Liver (tissue), 3 donors: Measurements from ENCODE around the gene RAB4A.

Experiments used
- ATF3 ChIP-seq: IDR thresholded peaks from 2 replicates; pipeline ENCODE4 v1.6.1; 2016; ENCODE audit warnings: antibody characterized with exemption
- EGR1 ChIP-seq, 2 donors: IDR thresholded peaks; 2 replicates each; pipeline ENCODE4 v1.6.1; 2016 to 2018; ENCODE audit warnings: antibody characterized with exemption in 2 of 2, low read depth in 2 of 2
- GABPA ChIP-seq, 2 donors: IDR thresholded peaks in 1 of 2; conservative IDR thresholded peaks in 1 of 2; 2 replicates each; pipeline ENCODE4 v1.6.1; 2016; ENCODE audit warnings: antibody characterized with exemption in 2 of 2, mild to moderate bottlenecking in 1 of 2, moderate library complexity in 1 of 2
- RAD21 ChIP-seq, 2 donors: IDR thresholded peaks; 2 replicates each; pipeline ENCODE4 v1.6.1; 2016; ENCODE audit warnings: antibody characterized with exemption in 2 of 2, mild to moderate bottlenecking in 2 of 2
- REST ChIP-seq: IDR thresholded peaks from 2 replicates; pipeline ENCODE4 v1.6.1; 2016; ENCODE audit warnings: antibody characterized with exemption, mild to moderate bottlenecking
- TAF1 ChIP-seq: conservative IDR thresholded peaks from 2 replicates; pipeline ENCODE4 v1.6.1; 2016; ENCODE audit warnings: antibody characterized with exemption, mild to moderate bottlenecking
- YY1 ChIP-seq: IDR thresholded peaks from 2 replicates; pipeline ENCODE4 v1.6.1; 2016; ENCODE audit warnings: antibody characterized with exemption, mild to moderate bottlenecking
- TF ChIP-seq, protein P1 (sequence below): IDR thresholded peaks from 2 replicates; pipeline ENCODE4 v1.6.1; 2016; ENCODE audit warnings: antibody characterized with exemption
- TF ChIP-seq, protein P2 (sequence below): fragments of 150-350 bp; IDR thresholded peaks from 2 replicates; pipeline ENCODE4 v1.5.1; 2017; ENCODE audit warnings: improper control_type of control experiment, low read depth, low read length; ENCODE audit not compliant: missing input control
- donor health status: healthy.
- donor health status: healthy.

- TF ChIP-seq, protein P1, sequence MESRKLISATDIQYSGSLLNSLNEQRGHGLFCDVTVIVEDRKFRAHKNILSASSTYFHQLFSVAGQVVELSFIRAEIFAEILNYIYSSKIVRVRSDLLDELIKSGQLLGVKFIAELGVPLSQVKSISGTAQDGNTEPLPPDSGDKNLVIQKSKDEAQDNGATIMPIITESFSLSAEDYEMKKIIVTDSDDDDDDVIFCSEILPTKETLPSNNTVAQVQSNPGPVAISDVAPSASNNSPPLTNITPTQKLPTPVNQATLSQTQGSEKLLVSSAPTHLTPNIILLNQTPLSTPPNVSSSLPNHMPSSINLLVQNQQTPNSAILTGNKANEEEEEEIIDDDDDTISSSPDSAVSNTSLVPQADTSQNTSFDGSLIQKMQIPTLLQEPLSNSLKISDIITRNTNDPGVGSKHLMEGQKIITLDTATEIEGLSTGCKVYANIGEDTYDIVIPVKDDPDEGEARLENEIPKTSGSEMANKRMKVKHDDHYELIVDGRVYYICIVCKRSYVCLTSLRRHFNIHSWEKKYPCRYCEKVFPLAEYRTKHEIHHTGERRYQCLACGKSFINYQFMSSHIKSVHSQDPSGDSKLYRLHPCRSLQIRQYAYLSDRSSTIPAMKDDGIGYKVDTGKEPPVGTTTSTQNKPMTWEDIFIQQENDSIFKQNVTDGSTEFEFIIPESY: no peak
- TF ChIP-seq ATF3: no peak
- TF ChIP-seq, protein P2, sequence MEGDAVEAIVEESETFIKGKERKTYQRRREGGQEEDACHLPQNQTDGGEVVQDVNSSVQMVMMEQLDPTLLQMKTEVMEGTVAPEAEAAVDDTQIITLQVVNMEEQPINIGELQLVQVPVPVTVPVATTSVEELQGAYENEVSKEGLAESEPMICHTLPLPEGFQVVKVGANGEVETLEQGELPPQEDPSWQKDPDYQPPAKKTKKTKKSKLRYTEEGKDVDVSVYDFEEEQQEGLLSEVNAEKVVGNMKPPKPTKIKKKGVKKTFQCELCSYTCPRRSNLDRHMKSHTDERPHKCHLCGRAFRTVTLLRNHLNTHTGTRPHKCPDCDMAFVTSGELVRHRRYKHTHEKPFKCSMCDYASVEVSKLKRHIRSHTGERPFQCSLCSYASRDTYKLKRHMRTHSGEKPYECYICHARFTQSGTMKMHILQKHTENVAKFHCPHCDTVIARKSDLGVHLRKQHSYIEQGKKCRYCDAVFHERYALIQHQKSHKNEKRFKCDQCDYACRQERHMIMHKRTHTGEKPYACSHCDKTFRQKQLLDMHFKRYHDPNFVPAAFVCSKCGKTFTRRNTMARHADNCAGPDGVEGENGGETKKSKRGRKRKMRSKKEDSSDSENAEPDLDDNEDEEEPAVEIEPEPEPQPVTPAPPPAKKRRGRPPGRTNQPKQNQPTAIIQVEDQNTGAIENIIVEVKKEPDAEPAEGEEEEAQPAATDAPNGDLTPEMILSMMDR: no peak
- no peak for TF ChIP-seq RAD21 (IDR thresholded peaks at IDR 0.05)
- TF ChIP-seq EGR1 (IDR thresholded peaks at IDR 0.05; ENCODE audit: low read depth in 2 of 2): no peak
- no peak for TF ChIP-seq YY1
- TF ChIP-seq REST: no peak
- no peak for TF ChIP-seq TAF1
- TF ChIP-seq GABPA (IDR thresholded peaks at IDR 0.05 in 1 of 2, conservative IDR thresholded peaks at IDR 0.05 in 1 of 2): no peak
Observed at GRCh38 chr1:229302740-229303139, 31.8 kb downstream of the RAB4A start.
